Heart left ventricle (tissue), 13 donors: ENCODE measurements around the gene SIK1.

ENCODE experiments used
- CTCF ChIP-seq, 12 donors: fragments of 200-600 bp; sonication (generic) in 4 of 12; IDR thresholded peaks; one replicate each; pipeline versions ENCODE4 v1.5.0 to v1.8.0; 2018 to 2022; ENCODE audit warnings: antibody characterized with exemption in 12 of 12, mild to moderate bottlenecking in 5 of 12
- POLR2A ChIP-seq, 2 donors: fragments of 450-650 bp; IDR thresholded peaks; one replicate each; pipeline ENCODE4 v1.6.1; 2017; ENCODE audit warnings: antibody characterized with exemption in 2 of 2, mild to moderate bottlenecking in 2 of 2, moderate library complexity in 2 of 2
- donor health status: ischemic (EF 13 %, LVEDD 7.1; RV severe dilation, severe dysfunction).
- donor health status: DM: no; HTN: yes; CAD: no.
- donor health status: DM: no; HTN: no; CAD: no.
- donor health status: ischemic (EF 25% LVEDD 6.9; RV normal size, moderate dysfunction).
- donor health status: ischemic (EF 25% LVEDD 5.7; RV mildly dilated, moderate dysfunction).
- donor health status: ischemic (EF 35%, LVEDD 5.7; RV mildly dilated, moderate dysfunction).
- donor health status: nonischemic (EF 11% LVEDD 7.7; RV severe dilation, severe dysfunction).
- donor health status: DM: yes; HTN: yes; CAD: no.
- donor health status: PGD.
- donor health status: ischemic (EF 29% LVEDD 5.4; RV normal size, mild dysfunction).
- donor health status: nonischemic (EF 23%, LVEDD 6.1; RV moderate dilation, normal function).

- TF ChIP-seq POLR2A (IDR thresholded peaks at IDR 0.05), result no peak
- TF ChIP-seq CTCF (IDR thresholded peaks at IDR 0.05), result no peak
Observed at GRCh38 chr21:43364851-43365424, 62.0 kb downstream of the SIK1 start.
